HG02870 (cell line): ENCODE measurements around the gene NMB.
"Not testable (repeated sequence)": the region's sequence is repeated elsewhere in the genome, so short reads cannot be mapped to it uniquely, and the experiment has no call there.

Experiments used
- ATAC-seq: cut with Tn5 transposase; IDR thresholded peaks from one replicate; pipeline ENCODE4 v1.9.1; 2021; ENCODE audit warnings: mild to moderate bottlenecking, moderate library complexity; ENCODE audit not compliant: unreplicated experiment

NMB gene

GRCh38 chr15:84656972-84657371 is 1.0 kb downstream of the NMB start:
- ATAC-seq: no peak

GRCh38 chr15:84654689-84655453 is 3.1 kb downstream of the NMB start:
- no peak for ATAC-seq

- ATAC-seq: peak; percentile 83
Observed at GRCh38 chr15:84653910-84654688, 3.9 kb downstream of the NMB start, which contains the start of gene WDR73. WDR73 (minus strand) TSS chr15:84654283; CDS start chr15:84654274, 9 bp downstream.

GRCh38 chr15:84653584-84653909 is 4.5 kb downstream of the NMB start:
- ATAC-seq: no peak

GRCh38 chr15:84649706-84650105 is 8.3 kb downstream of the NMB start:
- ATAC-seq: no peak

- no peak for ATAC-seq
Observed at GRCh38 chr15:84648539-84648938, 9.5 kb downstream of the NMB start.

GRCh38 chr15:84647726-84648125 is 10.3 kb downstream of the NMB start:
- no peak for ATAC-seq

GRCh38 chr15:84645997-84646396 is 12.0 kb downstream of the NMB start:
- ATAC-seq: no peak

GRCh38 chr15:84645496-84645895 is 12.5 kb downstream of the NMB start:
- no peak for ATAC-seq

GRCh38 chr15:84643838-84644237 is 14.2 kb downstream of the NMB start:
- ATAC-seq: no peak

- not testable (repeated sequence) for ATAC-seq
Observed at GRCh38 chr15:84642640-84643039, 15.4 kb downstream of the NMB start.

GRCh38 chr15:84641871-84642270 is 16.1 kb downstream of the NMB start:
- ATAC-seq: not testable (repeated sequence)

GRCh38 chr15:84638103-84638502 is 19.9 kb downstream of the NMB start:
- no peak for ATAC-seq

- no peak for ATAC-seq
Observed at GRCh38 chr15:84634228-84634837, 23.7 kb downstream of the NMB start.

- peak; percentile 32 for ATAC-seq
Observed at GRCh38 chr15:84633311-84634227, 24.4 kb downstream of the NMB start.

- ATAC-seq: no peak
Observed at GRCh38 chr15:84631706-84632272, 26.2 kb downstream of the NMB start.

GRCh38 chr15:84629033-84629432 is 29.0 kb downstream of the NMB start:
- no peak for ATAC-seq

GRCh38 chr15:84625123-84625522 is 32.9 kb downstream of the NMB start:
- no peak for ATAC-seq

- ATAC-seq: no peak
Observed at GRCh38 chr15:84624359-84624758, 33.6 kb downstream of the NMB start.

GRCh38 chr15:84621358-84621979 is 36.5 kb downstream of the NMB start:
- no peak for ATAC-seq
